HL-60 (cell line): Measurements from ENCODE around the gene CTDP1.

Experiments
- DNase-seq, 2 experiments: peaks; one replicate each; pipeline ENCODE4 v3.0.0-alpha.2; 2010 to 2020; ENCODE audit warnings: low read depth in 1 of 2, low spot score in 1 of 2
- H3K27ac ChIP-seq: fragments of 250-450 bp; sonication (Bioruptor Pico); replicated peaks from 2 replicates; pipeline ENCODE4 v1.5.1; 2020; ENCODE audit warnings: mild to moderate bottlenecking, moderate library complexity
- H3K27me3 ChIP-seq: fragments of 250-450 bp; sonication (Bioruptor Pico); 2 replicates; pipeline ENCODE4 v1.5.1; 2021; ENCODE audit warnings: mild to moderate bottlenecking, moderate library complexity; ENCODE audit not compliant: insufficient read depth, poor library complexity, severe bottlenecking
- H3K4me3 ChIP-seq: replicated peaks from 2 replicates; pipeline ENCODE4 v1.5.1; 2011; ENCODE audit warnings: mild to moderate bottlenecking, control low read depth, low read length; ENCODE audit not compliant: insufficient read depth
- GABPA ChIP-seq: IDR thresholded peaks from 2 replicates; pipeline ENCODE4 v1.6.1; 2012; ENCODE audit warnings: low read depth
- POLR2AphosphoS5 ChIP-seq: IDR thresholded peaks from 2 replicates; pipeline ENCODE4 v1.6.1; 2012; ENCODE audit warnings: low read depth
- SPI1 ChIP-seq: IDR thresholded peaks from 2 replicates; pipeline ENCODE4 v1.6.1; 2012; ENCODE audit warnings: low read depth, mild to moderate bottlenecking, borderline replicate concordance
- TF ChIP-seq, protein P1 (sequence below): IDR thresholded peaks from one replicate; pipeline ENCODE4 v1.5.1; 2011; ENCODE audit warnings: low read length, control low read depth, inconsistent platforms; ENCODE audit not compliant: insufficient read depth
- TF ChIP-seq, protein P2 (sequence below): IDR thresholded peaks from 2 replicates; pipeline ENCODE4 v1.6.1; 2012; ENCODE audit warnings: low read depth; ENCODE audit not compliant: insufficient replicate concordance

Gene CTDP1

GRCh38 chr18:79774111-79774510, 94.5 kb downstream of the CTDP1 start:
- no peak for DNase-seq
- Histone ChIP-seq H3K27ac (no peak overlapping the region), H3K4me3 (no peak overlapping the region), H3K27me3 (no peaks in the 10 kb centered on the region)
- TF ChIP-seq, protein P1, sequence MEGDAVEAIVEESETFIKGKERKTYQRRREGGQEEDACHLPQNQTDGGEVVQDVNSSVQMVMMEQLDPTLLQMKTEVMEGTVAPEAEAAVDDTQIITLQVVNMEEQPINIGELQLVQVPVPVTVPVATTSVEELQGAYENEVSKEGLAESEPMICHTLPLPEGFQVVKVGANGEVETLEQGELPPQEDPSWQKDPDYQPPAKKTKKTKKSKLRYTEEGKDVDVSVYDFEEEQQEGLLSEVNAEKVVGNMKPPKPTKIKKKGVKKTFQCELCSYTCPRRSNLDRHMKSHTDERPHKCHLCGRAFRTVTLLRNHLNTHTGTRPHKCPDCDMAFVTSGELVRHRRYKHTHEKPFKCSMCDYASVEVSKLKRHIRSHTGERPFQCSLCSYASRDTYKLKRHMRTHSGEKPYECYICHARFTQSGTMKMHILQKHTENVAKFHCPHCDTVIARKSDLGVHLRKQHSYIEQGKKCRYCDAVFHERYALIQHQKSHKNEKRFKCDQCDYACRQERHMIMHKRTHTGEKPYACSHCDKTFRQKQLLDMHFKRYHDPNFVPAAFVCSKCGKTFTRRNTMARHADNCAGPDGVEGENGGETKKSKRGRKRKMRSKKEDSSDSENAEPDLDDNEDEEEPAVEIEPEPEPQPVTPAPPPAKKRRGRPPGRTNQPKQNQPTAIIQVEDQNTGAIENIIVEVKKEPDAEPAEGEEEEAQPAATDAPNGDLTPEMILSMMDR = no peak
- TF ChIP-seq POLR2AphosphoS5 = no peak
- TF ChIP-seq, protein P2, sequence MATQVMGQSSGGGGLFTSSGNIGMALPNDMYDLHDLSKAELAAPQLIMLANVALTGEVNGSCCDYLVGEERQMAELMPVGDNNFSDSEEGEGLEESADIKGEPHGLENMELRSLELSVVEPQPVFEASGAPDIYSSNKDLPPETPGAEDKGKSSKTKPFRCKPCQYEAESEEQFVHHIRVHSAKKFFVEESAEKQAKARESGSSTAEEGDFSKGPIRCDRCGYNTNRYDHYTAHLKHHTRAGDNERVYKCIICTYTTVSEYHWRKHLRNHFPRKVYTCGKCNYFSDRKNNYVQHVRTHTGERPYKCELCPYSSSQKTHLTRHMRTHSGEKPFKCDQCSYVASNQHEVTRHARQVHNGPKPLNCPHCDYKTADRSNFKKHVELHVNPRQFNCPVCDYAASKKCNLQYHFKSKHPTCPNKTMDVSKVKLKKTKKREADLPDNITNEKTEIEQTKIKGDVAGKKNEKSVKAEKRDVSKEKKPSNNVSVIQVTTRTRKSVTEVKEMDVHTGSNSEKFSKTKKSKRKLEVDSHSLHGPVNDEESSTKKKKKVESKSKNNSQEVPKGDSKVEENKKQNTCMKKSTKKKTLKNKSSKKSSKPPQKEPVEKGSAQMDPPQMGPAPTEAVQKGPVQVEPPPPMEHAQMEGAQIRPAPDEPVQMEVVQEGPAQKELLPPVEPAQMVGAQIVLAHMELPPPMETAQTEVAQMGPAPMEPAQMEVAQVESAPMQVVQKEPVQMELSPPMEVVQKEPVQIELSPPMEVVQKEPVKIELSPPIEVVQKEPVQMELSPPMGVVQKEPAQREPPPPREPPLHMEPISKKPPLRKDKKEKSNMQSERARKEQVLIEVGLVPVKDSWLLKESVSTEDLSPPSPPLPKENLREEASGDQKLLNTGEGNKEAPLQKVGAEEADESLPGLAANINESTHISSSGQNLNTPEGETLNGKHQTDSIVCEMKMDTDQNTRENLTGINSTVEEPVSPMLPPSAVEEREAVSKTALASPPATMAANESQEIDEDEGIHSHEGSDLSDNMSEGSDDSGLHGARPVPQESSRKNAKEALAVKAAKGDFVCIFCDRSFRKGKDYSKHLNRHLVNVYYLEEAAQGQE = no peak
- no peak for TF ChIP-seq SPI1
- no peak for TF ChIP-seq GABPA

DNA sequence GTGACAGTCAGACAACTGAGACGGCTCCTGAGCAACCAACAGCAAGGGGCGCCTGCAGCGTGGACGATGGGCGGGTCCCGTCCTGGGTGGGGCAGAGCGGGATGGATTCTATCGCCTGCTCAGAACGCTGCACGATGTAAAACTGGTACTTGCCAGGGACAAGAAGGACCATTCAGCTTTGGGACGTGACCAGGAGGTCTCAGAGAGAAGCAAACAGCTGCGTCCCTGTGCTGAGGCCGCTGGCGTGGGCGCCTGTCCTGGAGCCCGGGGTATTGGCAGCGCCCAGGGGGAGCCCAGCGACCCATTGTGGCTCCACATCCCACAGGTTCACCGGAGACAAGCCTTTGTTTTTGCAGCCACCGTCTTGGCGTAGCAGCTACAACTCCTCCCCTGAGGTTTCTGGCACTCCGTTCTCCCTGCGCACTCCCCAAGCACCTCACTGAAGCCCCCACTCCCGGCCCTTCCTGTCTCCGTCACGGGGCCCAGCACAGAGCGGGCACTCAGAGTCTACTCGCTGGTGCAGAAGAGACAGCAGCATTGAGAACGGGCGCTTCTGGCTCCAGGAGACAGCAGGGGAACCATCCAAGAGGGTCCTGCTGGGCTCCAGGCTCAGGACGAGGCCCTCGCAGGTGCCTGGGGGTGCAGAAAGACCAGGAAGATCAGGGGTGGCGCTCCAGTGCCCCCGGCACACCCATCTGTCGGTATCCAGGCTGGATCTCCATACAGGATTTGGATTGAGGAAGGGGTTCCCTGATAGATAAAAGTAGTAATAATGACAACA, 96.0 kb downstream of the CTDP1 start:
- Histone ChIP-seq H3K27me3 (no peaks in the 10 kb centered on the region), H3K27ac (no peak overlapping the region), H3K4me3 (no peak overlapping the region)
- no peak for DNase-seq
- TF ChIP-seq SPI1 = no peak
- TF ChIP-seq, protein P1 = no peak
- TF ChIP-seq POLR2AphosphoS5 = no peak
- TF ChIP-seq GABPA = no peak
- TF ChIP-seq, protein P2 = no peak

DNA sequence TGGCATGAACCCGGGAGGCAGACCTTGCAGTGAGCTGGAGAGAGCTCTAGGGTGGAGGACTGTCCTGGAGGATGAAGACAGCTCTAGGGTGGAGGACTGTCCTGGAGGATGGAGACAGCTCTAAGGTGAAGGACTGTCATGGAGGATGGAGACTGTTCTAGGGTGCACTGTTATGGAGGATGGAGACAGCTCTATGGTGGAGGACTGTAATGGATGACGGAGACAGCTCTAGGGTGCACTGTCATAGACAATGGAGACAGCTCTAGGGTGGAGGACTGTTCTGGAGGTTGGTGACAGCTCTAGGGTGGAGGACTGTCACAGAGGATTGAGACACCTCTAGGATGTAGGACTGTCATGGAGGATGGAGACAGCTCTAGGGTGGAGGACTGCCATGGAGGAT, 97.1 kb downstream of the CTDP1 start:
- H3K4me3 ChIP-seq = no peak overlapping the region
- DNase-seq = no peak
- no peak overlapping the region for H3K27ac ChIP-seq
- TF ChIP-seq, protein P1 = no peak
- TF ChIP-seq, protein P2 = no peak
- TF ChIP-seq POLR2AphosphoS5 (no peak), GABPA (no peak), SPI1 (no peak)
- no peaks in the 10 kb centered on the region for H3K27me3 ChIP-seq
